MCF 10A (cell line): ENCODE data around the gene LRP1B. TPM values are rescaled to one million over a fixed set of nuclear protein-coding genes. Genes with fewer than 3 reads are reported as not detected.

Experiments
- BruUV-seq: library from RNA; stranded (reverse); fragments of 400-500 nt; replicated peaks from 2 replicates; lab custom pipeline; 2021; lab: Mats Ljungman, UMichigan
- CTCF ChIA-PET: fragments of 300-600 bp; sonication (Branson Sonifier 250); formaldehyde crosslinking; extraction: SDS; loops from one replicate; lab custom pipeline; 2021; ENCODE audit warnings: antibody characterized with exemption, inconsistent platforms; lab: Yijun Ruan, JAX
- POLR2A ChIA-PET: fragments of 300-600, 350-650 bp; sonication (Branson Sonifier 250); formaldehyde crosslinking; extraction: SDS; loops from one replicate; lab custom pipeline; 2020; ENCODE audit warnings: antibody characterized with exemption, inconsistent platforms; lab: Yijun Ruan, JAX
- DNase-seq: peaks from one replicate; pipeline ENCODE4 v3.0.0-alpha.2; 2018; ENCODE audit not compliant: unreplicated experiment
- H3K27ac Mint-ChIP-seq: one replicate; pipeline ENCODE4 v1.8.0; 2022; ENCODE audit warnings: mild to moderate bottlenecking, low read depth, mixed read lengths; ENCODE audit not compliant: unreplicated experiment
- H3K27me3 Mint-ChIP-seq: one replicate; pipeline ENCODE4 v1.8.0; 2022; ENCODE audit warnings: mixed read lengths; ENCODE audit not compliant: insufficient read depth, unreplicated experiment
- H3K36me3 Mint-ChIP-seq: one replicate; pipeline ENCODE4 v1.8.0; 2022; ENCODE audit warnings: mild to moderate bottlenecking, moderate library complexity, mixed read lengths; ENCODE audit not compliant: insufficient read depth, unreplicated experiment
- H3K4me1 Mint-ChIP-seq: one replicate; pipeline ENCODE4 v1.8.0; 2022; ENCODE audit warnings: mixed read lengths; ENCODE audit not compliant: insufficient read depth, unreplicated experiment
- H3K4me3 Mint-ChIP-seq: one replicate; pipeline ENCODE4 v1.8.0; 2022; ENCODE audit warnings: mild to moderate bottlenecking, moderate library complexity, mixed read lengths; ENCODE audit not compliant: unreplicated experiment
- H3K9me3 Mint-ChIP-seq: one replicate; pipeline ENCODE4 v1.8.0; 2022; ENCODE audit warnings: mixed read lengths; ENCODE audit not compliant: unreplicated experiment
- intact Hi-C: fragments of 100-400 bp; cut with micrococcal nuclease; formaldehyde crosslinking; loops from 2 replicates; pipeline ENCODE4 v1.14.1; 2022
- total RNA-seq: library from RNA; stranded (reverse); gene quantifications from 2 replicates; pipeline ENCODE4 v1.2.3, GENCODE V29; 2022
- TF ChIP-seq, protein P1 (sequence below): fragments of 200-600 bp; IDR thresholded peaks from one replicate; pipeline ENCODE4 v1.8.0; 2022; ENCODE audit warnings: antibody characterized with exemption, mild to moderate bottlenecking; ENCODE audit not compliant: unreplicated experiment

LRP1B gene
- total RNA-seq, 1 experiment from 2014 or later = not detected

DNA sequence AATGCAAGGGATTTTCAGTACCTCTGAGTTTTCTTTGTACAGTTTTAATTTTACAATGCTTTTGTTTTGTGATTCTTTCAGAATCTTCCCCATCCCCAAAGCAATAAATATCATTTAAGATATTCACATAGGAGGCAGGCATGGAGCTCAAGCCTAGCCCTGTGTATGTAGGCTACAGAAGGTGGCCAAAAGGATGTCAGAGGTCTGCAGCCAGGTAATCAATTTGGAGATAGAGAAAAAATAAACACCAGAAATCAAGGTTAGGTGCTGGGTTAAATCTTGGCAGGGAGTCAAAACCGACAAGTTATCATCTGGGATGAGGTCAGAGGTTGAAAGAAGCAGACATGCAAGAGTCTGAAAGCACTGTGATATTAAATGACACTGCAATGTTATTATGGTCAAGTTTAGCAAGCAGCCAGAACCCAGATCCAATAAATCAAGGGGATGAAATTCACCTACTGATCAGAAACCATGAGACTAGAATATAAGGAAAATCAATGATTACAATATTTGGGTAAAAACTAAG lies 45.1 kb upstream of the LRP1B start:
- DNase-seq = no peak

DNA sequence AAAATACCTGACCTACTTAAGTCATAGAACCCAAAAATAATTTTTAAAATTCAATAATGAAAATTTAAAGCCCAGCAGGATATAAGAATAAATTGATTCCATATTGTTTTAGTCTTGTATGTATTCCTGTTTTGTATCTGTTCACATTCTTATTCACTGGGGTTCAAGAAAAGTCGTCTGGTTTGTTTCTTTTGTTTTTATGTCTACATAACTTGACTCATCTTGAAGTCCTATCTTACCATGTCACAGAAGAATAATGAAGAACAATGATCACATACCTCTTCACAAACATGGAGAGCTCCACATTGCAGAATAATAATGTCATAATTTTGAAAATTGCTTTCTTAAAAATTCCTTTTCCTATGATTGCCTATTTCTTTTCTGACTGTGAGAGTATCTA lies 43.4 kb upstream of the LRP1B start:
- no peak overlapping the region for H3K27ac Mint-ChIP-seq
- no TSS peak for BruUV-seq
- no peak overlapping the region for H3K4me3 Mint-ChIP-seq
- ChIA-PET CTCF (no interaction called here), POLR2A (no interaction called here)
- no peaks in the 10 kb centered on the region for H3K9me3 Mint-ChIP-seq
- intact Hi-C loops = no loop called here
- H3K4me1 Mint-ChIP-seq = no peaks in the 10 kb centered on the region
- H3K27me3 Mint-ChIP-seq = peaks cover 11% of the 10 kb centered on the region
- no peaks in the 10 kb centered on the region for H3K36me3 Mint-ChIP-seq
- TF ChIP-seq, protein P1, sequence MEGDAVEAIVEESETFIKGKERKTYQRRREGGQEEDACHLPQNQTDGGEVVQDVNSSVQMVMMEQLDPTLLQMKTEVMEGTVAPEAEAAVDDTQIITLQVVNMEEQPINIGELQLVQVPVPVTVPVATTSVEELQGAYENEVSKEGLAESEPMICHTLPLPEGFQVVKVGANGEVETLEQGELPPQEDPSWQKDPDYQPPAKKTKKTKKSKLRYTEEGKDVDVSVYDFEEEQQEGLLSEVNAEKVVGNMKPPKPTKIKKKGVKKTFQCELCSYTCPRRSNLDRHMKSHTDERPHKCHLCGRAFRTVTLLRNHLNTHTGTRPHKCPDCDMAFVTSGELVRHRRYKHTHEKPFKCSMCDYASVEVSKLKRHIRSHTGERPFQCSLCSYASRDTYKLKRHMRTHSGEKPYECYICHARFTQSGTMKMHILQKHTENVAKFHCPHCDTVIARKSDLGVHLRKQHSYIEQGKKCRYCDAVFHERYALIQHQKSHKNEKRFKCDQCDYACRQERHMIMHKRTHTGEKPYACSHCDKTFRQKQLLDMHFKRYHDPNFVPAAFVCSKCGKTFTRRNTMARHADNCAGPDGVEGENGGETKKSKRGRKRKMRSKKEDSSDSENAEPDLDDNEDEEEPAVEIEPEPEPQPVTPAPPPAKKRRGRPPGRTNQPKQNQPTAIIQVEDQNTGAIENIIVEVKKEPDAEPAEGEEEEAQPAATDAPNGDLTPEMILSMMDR = no peak
- no peak for DNase-seq

More for the DNA sequence above, 45.1 kb upstream of the LRP1B start:
- Mint-ChIP-seq H3K27me3 (no peaks in the 10 kb centered on the region), H3K36me3 (no peaks in the 10 kb centered on the region), H3K4me1 (no peaks in the 10 kb centered on the region), H3K9me3 (no peaks in the 10 kb centered on the region), H3K27ac (no peak overlapping the region), H3K4me3 (no peak overlapping the region)
- intact Hi-C loops = no loop called here
- ChIA-PET CTCF (no interaction called here), POLR2A (no interaction called here)
- no TSS peak for BruUV-seq
- TF ChIP-seq, protein P1 = no peak

DNA sequence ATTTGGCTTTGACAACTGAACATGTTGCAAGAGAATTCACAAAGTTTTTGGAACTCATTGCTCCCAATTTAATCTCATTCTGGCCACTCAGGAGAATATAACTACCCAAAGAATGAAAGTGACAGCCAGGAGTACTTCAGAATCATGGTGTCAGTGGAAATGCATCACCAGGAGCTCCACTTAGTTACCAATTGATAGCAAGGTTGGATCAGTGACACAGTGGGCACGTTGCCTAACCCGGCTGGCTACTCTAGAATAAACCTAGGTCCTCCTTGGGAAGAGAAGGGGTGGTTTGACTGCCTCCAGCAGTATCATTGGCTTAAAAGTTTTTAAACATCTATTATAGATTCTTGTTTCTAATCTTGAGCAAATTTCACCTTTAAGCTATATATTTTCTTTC lies 40.0 kb upstream of the LRP1B start:
- CTCF ChIA-PET = no interaction called here
- Mint-ChIP-seq H3K4me1 (peaks cover 2% of the 10 kb centered on the region), H3K9me3 (no peaks in the 10 kb centered on the region), H3K4me3 (no peak overlapping the region), H3K27ac (no peak overlapping the region), H3K27me3 (peaks cover 19% of the 10 kb centered on the region), H3K36me3 (no peaks in the 10 kb centered on the region)
- TF ChIP-seq, protein P1 = no peak
- intact Hi-C loops = no loop called here
- no TSS peak for BruUV-seq
- POLR2A ChIA-PET = interaction anchor here (0.5 to 0.6 kb wide), 2 partner anchors 195 to 679 kb away, joined by 3 read pairs; no protein-coding TSS in a partner anchor
- DNase-seq = no peak

DNA sequence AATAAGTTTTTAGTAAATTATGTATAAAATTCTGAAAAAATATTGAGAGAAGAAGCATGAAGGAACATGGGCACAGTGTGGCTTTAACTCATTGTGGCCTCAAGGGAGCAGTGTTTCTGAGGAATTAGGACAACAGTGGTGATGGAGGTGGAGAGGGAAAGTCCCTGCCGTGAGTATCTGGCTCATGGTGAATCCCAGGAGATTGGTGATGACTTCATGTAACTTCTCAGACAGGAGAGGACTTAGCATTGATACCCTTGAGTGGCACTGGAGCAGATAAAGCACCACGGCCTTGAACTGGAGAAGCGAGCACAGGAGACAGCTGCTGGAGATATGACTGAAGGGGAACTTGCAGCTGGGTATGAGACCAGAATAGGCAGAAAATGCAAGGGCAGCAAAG lies 35.0 kb upstream of the LRP1B start:
- peaks cover 55% of the 10 kb centered on the region for H3K27me3 Mint-ChIP-seq
- POLR2A ChIA-PET = no interaction called here
- intact Hi-C loops = loop anchor here (1.0 to 2.0 kb wide), 2 partner anchors 417 to 437 kb away; no protein-coding TSS in a partner anchor
- no TSS peak for BruUV-seq
- peak; percentile 56 for DNase-seq
- H3K4me3 Mint-ChIP-seq = no peak overlapping the region
- H3K36me3 Mint-ChIP-seq = no peaks in the 10 kb centered on the region
- H3K4me1 Mint-ChIP-seq = peaks cover 5% of the 10 kb centered on the region
- H3K9me3 Mint-ChIP-seq = no peaks in the 10 kb centered on the region
- H3K27ac Mint-ChIP-seq = no peak overlapping the region
- CTCF ChIA-PET = interaction anchor here (0.6 to 0.8 kb wide), 3 partner anchors 310 to 1195 kb away, joined by 3 to 4 read pairs (median 4); no protein-coding TSS in a partner anchor
- TF ChIP-seq, protein P1 = peak; percentile 30
